Breast epithelium (tissue), 3 donors: Measurements from ENCODE around the gene PRR3.

ENCODE experiments used
- POLR2AphosphoS5 ChIP-seq, 3 donors: sonication (generic); formaldehyde crosslinking; IDR thresholded peaks; one replicate each; pipeline ENCODE4 v1.6.1; 2017; ENCODE audit warnings: antibody characterized with exemption in 3 of 3
- TF ChIP-seq, protein P1 (sequence below), 3 donors: fragments of 450-650 bp; IDR thresholded peaks; one replicate each; pipeline ENCODE4 v1.5.1; 2016 to 2017; ENCODE audit warnings: antibody characterized with exemption in 3 of 3, mild to moderate bottlenecking in 3 of 3, moderate library complexity in 3 of 3

DNA sequence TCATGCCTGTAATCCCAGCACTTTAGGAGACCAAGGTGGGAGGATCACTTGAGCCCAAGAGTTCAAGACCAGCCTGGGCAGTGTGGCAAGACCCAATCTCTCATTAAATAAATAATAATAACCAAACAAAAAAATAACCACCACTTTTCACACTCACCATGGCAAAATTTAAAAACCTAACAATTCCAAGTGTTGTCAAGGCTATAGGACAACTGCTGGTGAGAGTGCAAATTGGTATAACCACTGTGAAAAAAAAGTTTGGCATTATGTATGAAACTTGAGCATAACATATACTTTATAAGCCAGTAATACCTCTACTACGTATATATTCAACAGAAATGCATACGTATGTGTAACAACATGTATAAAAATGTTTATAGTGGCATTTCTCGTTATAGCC lies 3.8 kb downstream of the PRR3 start:
- TF ChIP-seq, protein P1, sequence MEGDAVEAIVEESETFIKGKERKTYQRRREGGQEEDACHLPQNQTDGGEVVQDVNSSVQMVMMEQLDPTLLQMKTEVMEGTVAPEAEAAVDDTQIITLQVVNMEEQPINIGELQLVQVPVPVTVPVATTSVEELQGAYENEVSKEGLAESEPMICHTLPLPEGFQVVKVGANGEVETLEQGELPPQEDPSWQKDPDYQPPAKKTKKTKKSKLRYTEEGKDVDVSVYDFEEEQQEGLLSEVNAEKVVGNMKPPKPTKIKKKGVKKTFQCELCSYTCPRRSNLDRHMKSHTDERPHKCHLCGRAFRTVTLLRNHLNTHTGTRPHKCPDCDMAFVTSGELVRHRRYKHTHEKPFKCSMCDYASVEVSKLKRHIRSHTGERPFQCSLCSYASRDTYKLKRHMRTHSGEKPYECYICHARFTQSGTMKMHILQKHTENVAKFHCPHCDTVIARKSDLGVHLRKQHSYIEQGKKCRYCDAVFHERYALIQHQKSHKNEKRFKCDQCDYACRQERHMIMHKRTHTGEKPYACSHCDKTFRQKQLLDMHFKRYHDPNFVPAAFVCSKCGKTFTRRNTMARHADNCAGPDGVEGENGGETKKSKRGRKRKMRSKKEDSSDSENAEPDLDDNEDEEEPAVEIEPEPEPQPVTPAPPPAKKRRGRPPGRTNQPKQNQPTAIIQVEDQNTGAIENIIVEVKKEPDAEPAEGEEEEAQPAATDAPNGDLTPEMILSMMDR (IDR thresholded peaks at IDR 0.05), result no peak
- TF ChIP-seq POLR2AphosphoS5 (IDR thresholded peaks at IDR 0.05), result no peak
